ENCODE measurements around the gene RPA1. TPM values are rescaled to one million over a fixed set of nuclear protein-coding genes. Genes with fewer than 3 reads are reported as not detected.
A peak's percentile ranks its signal among the peaks of the same experiment; 100 is the strongest.
"Not testable (repeated sequence)": the region's sequence is repeated elsewhere in the genome, so short reads cannot be mapped to it uniquely, and the experiment has no call there.

RPA1 gene
- total RNA-seq, 1 experiment from 2014 or later, result 24.6 TPM

- no peaks in the 10 kb centered on the region for H3K27me3 ChIP-seq (ENCODE audit: control insufficient read depth, insufficient read depth, low read length)
- H3K4me3 ChIP-seq (ENCODE audit: insufficient read depth, low read depth, low read length), result no peak overlapping the region
- no peak for DNase-seq
- peaks cover 36% of the 10 kb centered on the region for H3K36me3 ChIP-seq (replicated peaks; ENCODE audit: control insufficient read depth, insufficient read depth, low read length)
Measured at GRCh38 chr17:1880851-1881630, 51.2 kb downstream of the RPA1 start.

DNA sequence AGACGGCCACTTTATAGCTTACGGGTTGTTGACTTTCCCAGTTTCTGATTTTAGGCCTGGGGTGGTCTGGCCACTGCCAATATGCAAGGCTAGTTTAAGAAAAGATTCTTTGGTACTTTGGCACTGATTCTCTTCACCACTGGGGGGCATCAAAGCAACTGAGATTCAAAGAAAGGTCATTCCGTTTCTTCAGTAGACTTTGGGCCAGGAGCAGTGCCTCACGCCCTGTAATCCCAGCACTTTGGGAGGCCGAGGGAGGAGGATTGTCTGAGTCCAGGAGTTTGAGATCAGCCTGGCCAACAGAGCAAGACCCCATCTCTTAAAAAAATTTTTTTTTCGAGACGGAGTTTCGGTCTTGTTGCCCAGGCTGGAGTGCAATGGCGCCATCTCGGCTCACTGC is 53.0 kb downstream of the RPA1 start:
- Histone ChIP-seq H3K4me3 (ENCODE audit: insufficient read depth, low read depth, low read length) (no peak overlapping the region), H3K36me3 (replicated peaks; ENCODE audit: control insufficient read depth, insufficient read depth, low read length) (peaks cover 39% of the 10 kb centered on the region), H3K27me3 (ENCODE audit: control insufficient read depth, insufficient read depth, low read length) (no peaks in the 10 kb centered on the region)
- DNase-seq, result peak; percentile 73

GRCh38 chr17:1883536-1883935 is 53.7 kb downstream of the RPA1 start:
- no peak for DNase-seq
- peaks cover 39% of the 10 kb centered on the region for H3K36me3 ChIP-seq (replicated peaks; ENCODE audit: control insufficient read depth, insufficient read depth, low read length)
- H3K27me3 ChIP-seq (ENCODE audit: control insufficient read depth, insufficient read depth, low read length), result no peaks in the 10 kb centered on the region
- H3K4me3 ChIP-seq (ENCODE audit: insufficient read depth, low read depth, low read length), result no peak overlapping the region

- Histone ChIP-seq H3K36me3 (replicated peaks; ENCODE audit: control insufficient read depth, insufficient read depth, low read length) (peaks cover 31% of the 10 kb centered on the region), H3K4me3 (ENCODE audit: insufficient read depth, low read depth, low read length) (no peak overlapping the region), H3K27me3 (ENCODE audit: control insufficient read depth, insufficient read depth, low read length) (no peaks in the 10 kb centered on the region)
- DNase-seq, result no peak
Measured at GRCh38 chr17:1888741-1889140, 58.9 kb downstream of the RPA1 start.

- H3K4me3 ChIP-seq (ENCODE audit: insufficient read depth, low read depth, low read length), result no peak overlapping the region
- peaks cover 24% of the 10 kb centered on the region for H3K36me3 ChIP-seq (replicated peaks; ENCODE audit: control insufficient read depth, insufficient read depth, low read length)
- H3K27me3 ChIP-seq (ENCODE audit: control insufficient read depth, insufficient read depth, low read length), result no peaks in the 10 kb centered on the region
- DNase-seq, result no peak
Measured at GRCh38 chr17:1890758-1891450, 61.1 kb downstream of the RPA1 start.

DNA sequence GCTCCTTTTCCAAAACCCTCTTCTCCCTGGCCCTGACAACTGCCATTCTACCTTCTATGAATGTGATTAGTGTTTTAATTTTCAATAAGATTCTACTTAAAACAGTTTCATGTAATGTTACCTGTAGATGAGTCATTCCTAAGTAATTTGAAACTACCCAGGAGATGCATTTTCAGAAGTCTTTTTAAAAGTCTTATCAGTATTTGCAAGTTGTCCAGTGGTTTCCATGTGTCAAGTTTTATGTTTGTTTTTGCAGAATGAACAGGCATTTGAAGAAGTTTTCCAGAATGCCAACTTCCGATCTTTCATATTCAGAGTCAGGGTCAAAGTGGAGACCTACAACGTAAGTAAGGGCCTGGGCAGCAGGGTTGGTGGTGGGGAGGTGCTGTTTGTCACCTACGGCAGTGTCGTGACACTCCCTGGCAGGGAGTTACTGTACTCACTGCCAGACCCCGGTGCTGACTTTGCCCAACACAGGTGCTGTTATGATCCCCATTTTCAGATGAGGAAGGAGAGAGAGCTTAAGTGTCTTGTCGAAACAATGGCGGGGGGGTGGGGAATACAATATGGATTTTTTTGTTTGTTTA is 65.0 kb downstream of the RPA1 start:
- H3K36me3 ChIP-seq (replicated peaks; ENCODE audit: control insufficient read depth, insufficient read depth, low read length), result peaks cover 24% of the 10 kb centered on the region
- no peak for DNase-seq
- no peak overlapping the region for H3K4me3 ChIP-seq (ENCODE audit: insufficient read depth, low read depth, low read length)
- H3K27me3 ChIP-seq (ENCODE audit: control insufficient read depth, insufficient read depth, low read length), result no peaks in the 10 kb centered on the region

- not testable (repeated sequence) for H3K27me3 ChIP-seq (ENCODE audit: control insufficient read depth, insufficient read depth, low read length); DNase-seq; H3K4me3 ChIP-seq (ENCODE audit: insufficient read depth, low read depth, low read length)
- peaks cover 24% of the 10 kb centered on the region for H3K36me3 ChIP-seq (replicated peaks; ENCODE audit: control insufficient read depth, insufficient read depth, low read length)
Measured at GRCh38 chr17:1895479-1895878, 65.7 kb downstream of the RPA1 start.

DNA sequence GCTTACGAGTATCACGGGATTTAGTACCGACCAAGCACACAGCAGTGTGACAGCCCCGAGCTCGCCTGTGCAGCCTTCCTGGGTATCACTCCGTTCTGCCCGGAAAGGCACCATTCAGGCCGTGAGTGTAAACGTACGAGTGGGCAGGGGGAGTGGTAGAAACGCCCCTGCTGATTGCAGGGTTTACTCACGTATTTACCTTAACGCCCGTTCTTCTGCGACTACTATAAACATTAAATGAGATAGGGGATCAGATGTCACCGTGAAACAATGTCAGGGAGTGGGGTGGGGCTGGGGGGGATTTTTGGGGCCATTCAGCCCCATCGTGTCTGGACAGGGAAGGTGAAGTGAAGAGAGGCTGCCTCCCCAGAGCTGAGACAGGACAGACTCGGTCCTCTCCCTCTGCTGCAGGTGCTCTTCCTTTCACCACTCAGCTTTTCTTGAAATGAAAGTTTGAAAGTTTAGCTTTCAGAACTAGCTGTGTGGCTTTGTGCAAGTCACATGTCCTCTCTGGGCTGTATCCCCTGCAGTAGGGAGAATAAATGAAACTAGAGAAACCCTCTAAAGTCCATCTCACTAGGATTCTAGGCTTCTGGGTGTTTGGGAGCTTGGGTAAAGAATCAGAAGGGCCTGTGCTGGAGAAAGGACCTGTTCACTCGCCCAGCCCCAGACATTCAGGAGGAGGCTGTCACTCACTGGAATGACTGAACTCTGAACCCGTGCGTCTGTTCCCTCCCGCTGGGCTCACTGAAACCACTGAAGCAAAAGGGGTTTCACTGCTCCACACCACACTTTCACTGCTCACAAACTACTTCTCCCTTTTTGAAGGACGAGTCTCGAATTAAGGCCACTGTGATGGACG is 66.7 kb downstream of the RPA1 start:
- no peaks in the 10 kb centered on the region for H3K27me3 ChIP-seq (ENCODE audit: control insufficient read depth, insufficient read depth, low read length)
- DNase-seq, result no peak
- no peak overlapping the region for H3K4me3 ChIP-seq (ENCODE audit: insufficient read depth, low read depth, low read length)
- peaks cover 22% of the 10 kb centered on the region for H3K36me3 ChIP-seq (replicated peaks; ENCODE audit: control insufficient read depth, insufficient read depth, low read length)

- Histone ChIP-seq H3K27me3 (ENCODE audit: control insufficient read depth, insufficient read depth, low read length) (no peaks in the 10 kb centered on the region), H3K4me3 (ENCODE audit: insufficient read depth, low read depth, low read length) (no peak overlapping the region), H3K36me3 (replicated peaks; ENCODE audit: control insufficient read depth, insufficient read depth, low read length) (peaks cover 19% of the 10 kb centered on the region)
- no peak for DNase-seq
Measured at GRCh38 chr17:1897105-1897656, 67.4 kb downstream of the RPA1 start.

- no peak for DNase-seq
- Histone ChIP-seq H3K4me3 (ENCODE audit: insufficient read depth, low read depth, low read length) (no peak overlapping the region), H3K36me3 (replicated peaks; ENCODE audit: control insufficient read depth, insufficient read depth, low read length) (peaks cover 17% of the 10 kb centered on the region), H3K27me3 (ENCODE audit: control insufficient read depth, insufficient read depth, low read length) (no peaks in the 10 kb centered on the region)
Measured at GRCh38 chr17:1898332-1898731, 68.5 kb downstream of the RPA1 start.

- DNase-seq, result no peak
- H3K4me3 ChIP-seq (ENCODE audit: insufficient read depth, low read depth, low read length), result no peak overlapping the region
- H3K36me3 ChIP-seq (replicated peaks; ENCODE audit: control insufficient read depth, insufficient read depth, low read length), result peaks cover 17% of the 10 kb centered on the region
- no peaks in the 10 kb centered on the region for H3K27me3 ChIP-seq (ENCODE audit: control insufficient read depth, insufficient read depth, low read length)
Measured at GRCh38 chr17:1898872-1899271, 69.1 kb downstream of the RPA1 start.

DNA sequence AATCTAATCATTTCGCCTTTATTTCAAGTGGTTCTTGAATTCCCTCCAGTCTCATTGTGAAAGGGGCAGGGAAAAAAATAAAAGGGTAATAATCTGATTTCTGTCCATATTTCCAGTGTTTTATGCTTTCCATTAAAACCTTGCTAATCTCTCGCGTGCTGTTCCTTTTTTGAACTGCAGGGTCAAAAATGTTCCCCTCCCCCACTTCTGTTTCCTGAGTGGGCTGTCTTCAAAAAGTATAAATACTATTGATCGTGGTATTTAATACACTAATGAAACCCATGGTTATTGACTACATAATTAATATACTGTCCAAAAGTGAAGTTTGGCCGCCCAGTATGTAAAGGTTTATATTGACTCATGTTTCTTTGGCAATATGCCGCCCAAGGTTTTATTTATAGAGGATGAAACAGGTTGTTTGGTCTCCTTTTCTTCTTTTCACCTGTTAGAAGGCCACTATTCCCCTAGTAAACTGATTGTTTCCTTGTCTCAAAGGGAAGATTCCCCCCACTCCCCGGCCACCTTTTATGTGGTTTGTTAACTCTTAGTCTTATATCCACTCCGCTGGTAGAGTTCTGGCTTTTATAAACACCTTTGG is 69.7 kb downstream of the RPA1 start:
- H3K27me3 ChIP-seq (ENCODE audit: control insufficient read depth, insufficient read depth, low read length), result no peaks in the 10 kb centered on the region
- H3K36me3 ChIP-seq (replicated peaks; ENCODE audit: control insufficient read depth, insufficient read depth, low read length), result peaks cover 15% of the 10 kb centered on the region
- no peak overlapping the region for H3K4me3 ChIP-seq (ENCODE audit: insufficient read depth, low read depth, low read length)
- no peak for DNase-seq

DNA sequence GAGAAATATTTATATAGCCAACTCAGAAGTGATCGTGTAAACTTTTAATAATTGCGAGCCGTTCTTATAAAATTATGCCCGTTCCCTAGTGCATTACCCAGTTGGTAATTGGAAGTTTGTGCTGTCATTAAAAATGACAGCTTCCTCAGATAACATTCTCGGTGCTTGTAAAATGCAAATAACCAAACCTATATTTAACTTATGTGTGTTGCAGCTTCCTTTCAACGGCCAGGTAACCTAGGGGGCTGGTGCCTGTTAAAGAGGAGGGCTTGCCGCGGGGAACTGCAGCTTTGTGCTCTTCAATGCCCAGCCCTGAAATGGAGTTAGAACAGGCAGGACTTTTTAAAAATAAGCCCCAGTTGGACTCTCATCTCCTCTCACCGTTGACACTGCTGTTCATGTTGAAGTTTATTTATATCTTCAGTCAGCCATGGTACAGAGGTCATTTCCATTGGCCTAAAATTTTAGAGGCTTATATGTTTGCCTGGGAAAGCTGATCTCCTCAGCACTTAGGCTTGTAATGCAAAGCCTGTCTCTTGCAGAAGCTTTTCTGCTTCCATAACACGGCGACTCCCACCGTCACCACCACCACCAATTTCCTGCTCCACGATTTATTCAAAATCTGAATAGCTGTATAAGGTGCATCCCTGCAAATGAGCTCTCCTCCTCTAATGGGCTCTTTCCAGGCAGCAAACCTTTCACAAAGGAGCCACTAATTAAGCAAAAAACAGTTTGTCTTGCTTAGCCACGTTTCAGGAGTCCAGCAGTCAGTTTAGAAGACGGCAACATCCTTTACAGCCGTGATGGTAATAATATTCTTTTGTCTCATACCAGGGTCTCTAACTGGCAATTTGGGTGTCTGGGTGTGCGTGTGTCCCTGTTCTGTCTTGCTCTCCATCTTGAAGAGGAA is 74.7 kb downstream of the RPA1 start:
- DNase-seq, result no peak
- H3K36me3 ChIP-seq (replicated peaks; ENCODE audit: control insufficient read depth, insufficient read depth, low read length), result no peaks in the 10 kb centered on the region
- no peak overlapping the region for H3K4me3 ChIP-seq (ENCODE audit: insufficient read depth, low read depth, low read length)
- H3K27me3 ChIP-seq (ENCODE audit: control insufficient read depth, insufficient read depth, low read length), result peaks cover 38% of the 10 kb centered on the region
